ENCODE measurements around the gene NXN. TPM values are rescaled to one million over a fixed set of nuclear protein-coding genes. Genes with fewer than 3 reads are reported as not detected.
A peak's percentile ranks its signal among the peaks of the same experiment; 100 is the strongest.
"Not testable (repeated sequence)": the region's sequence is repeated elsewhere in the genome, so short reads cannot be mapped to it uniquely, and the experiment has no call there.

The NXN gene
- total RNA-seq, 1 donor from 2014 or later = 177 TPM

GRCh38 chr17:869567-870525 lies 109.7 kb downstream of the NXN start:
- peak overlapping the region; percentile 10 for H3K27ac Mint-ChIP-seq (ENCODE audit: unreplicated experiment)
- H3K9me3 Mint-ChIP-seq (ENCODE audit: unreplicated experiment) = peaks cover 14% of the 10 kb centered on the region
- TF ChIP-seq CTCF (IDR thresholded peaks at IDR 0.05; ENCODE audit: partially characterized antibody, unreplicated experiment) = no peak
- H3K36me3 Mint-ChIP-seq (ENCODE audit: unreplicated experiment) = peaks cover 15% of the 10 kb centered on the region
- H3K27me3 Mint-ChIP-seq (ENCODE audit: unreplicated experiment) = peaks cover 14% of the 10 kb centered on the region
- DNase-seq = no peak
- no peak overlapping the region for H3K4me3 Mint-ChIP-seq (ENCODE audit: unreplicated experiment)
- H3K4me1 Mint-ChIP-seq (ENCODE audit: low read depth, unreplicated experiment) = peaks cover 21% of the 10 kb centered on the region

GRCh38 chr17:869086-869485 lies 110.5 kb downstream of the NXN start:
- H3K27me3 Mint-ChIP-seq (ENCODE audit: unreplicated experiment) = peaks cover 14% of the 10 kb centered on the region
- DNase-seq = no peak
- no peak overlapping the region for H3K4me3 Mint-ChIP-seq (ENCODE audit: unreplicated experiment)
- H3K27ac Mint-ChIP-seq (ENCODE audit: unreplicated experiment) = peak overlapping the region; percentile 63
- H3K36me3 Mint-ChIP-seq (ENCODE audit: unreplicated experiment) = peaks cover 15% of the 10 kb centered on the region
- peaks cover 14% of the 10 kb centered on the region for H3K9me3 Mint-ChIP-seq (ENCODE audit: unreplicated experiment)
- H3K4me1 Mint-ChIP-seq (ENCODE audit: low read depth, unreplicated experiment) = peaks cover 28% of the 10 kb centered on the region
- no peak for TF ChIP-seq CTCF (IDR thresholded peaks at IDR 0.05; ENCODE audit: partially characterized antibody, unreplicated experiment)

- Mint-ChIP-seq H3K27me3 (ENCODE audit: unreplicated experiment) (peaks cover 14% of the 10 kb centered on the region), H3K9me3 (ENCODE audit: unreplicated experiment) (peaks cover 11% of the 10 kb centered on the region), H3K36me3 (ENCODE audit: unreplicated experiment) (peaks cover 15% of the 10 kb centered on the region), H3K27ac (ENCODE audit: unreplicated experiment) (peak overlapping the region; percentile 72), H3K4me3 (ENCODE audit: unreplicated experiment) (peak overlapping the region; percentile 30), H3K4me1 (ENCODE audit: low read depth, unreplicated experiment) (peaks cover 28% of the 10 kb centered on the region)
- no peak for TF ChIP-seq CTCF (IDR thresholded peaks at IDR 0.05; ENCODE audit: partially characterized antibody, unreplicated experiment)
- no peak for DNase-seq
Measured at GRCh38 chr17:867896-868489, 111.6 kb downstream of the NXN start.

GRCh38 chr17:867238-867637 lies 112.3 kb downstream of the NXN start:
- H3K27ac Mint-ChIP-seq (ENCODE audit: unreplicated experiment); H3K4me3 Mint-ChIP-seq (ENCODE audit: unreplicated experiment); H3K9me3 Mint-ChIP-seq (ENCODE audit: unreplicated experiment); DNase-seq: not testable (repeated sequence)
- H3K4me1 Mint-ChIP-seq (ENCODE audit: low read depth, unreplicated experiment) = peaks cover 28% of the 10 kb centered on the region
- peaks cover 12% of the 10 kb centered on the region for H3K27me3 Mint-ChIP-seq (ENCODE audit: unreplicated experiment)
- H3K36me3 Mint-ChIP-seq (ENCODE audit: unreplicated experiment) = peaks cover 11% of the 10 kb centered on the region

GRCh38 chr17:866568-867103 lies 112.9 kb downstream of the NXN start:
- H3K4me3 Mint-ChIP-seq (ENCODE audit: unreplicated experiment) = no peak overlapping the region
- no peak for TF ChIP-seq CTCF (IDR thresholded peaks at IDR 0.05; ENCODE audit: partially characterized antibody, unreplicated experiment)
- H3K27me3 Mint-ChIP-seq (ENCODE audit: unreplicated experiment) = peaks cover 8% of the 10 kb centered on the region
- H3K27ac Mint-ChIP-seq (ENCODE audit: unreplicated experiment) = no peak overlapping the region
- no peak for DNase-seq
- H3K9me3 Mint-ChIP-seq (ENCODE audit: unreplicated experiment) = peaks cover 4% of the 10 kb centered on the region
- peaks cover 5% of the 10 kb centered on the region for H3K36me3 Mint-ChIP-seq (ENCODE audit: unreplicated experiment)
- peaks cover 28% of the 10 kb centered on the region for H3K4me1 Mint-ChIP-seq (ENCODE audit: low read depth, unreplicated experiment)

Measured in glutamatergic neuron (in vitro differentiated cells).